Fibroblast of the conjunctiva (primary cell): Measurements from ENCODE around the gene PDCD11.
A peak's percentile ranks its signal among the peaks of the same experiment; 100 is the strongest.
"Not testable (repeated sequence)": the region's sequence is repeated elsewhere in the genome, so short reads cannot be mapped to it uniquely, and the experiment has no call there.

Experiments
- DNase-seq: peaks from one replicate; pipeline ENCODE4 v3.0.0-alpha.2; 2010; ENCODE audit warnings: low read depth

The PDCD11 gene, protein sequence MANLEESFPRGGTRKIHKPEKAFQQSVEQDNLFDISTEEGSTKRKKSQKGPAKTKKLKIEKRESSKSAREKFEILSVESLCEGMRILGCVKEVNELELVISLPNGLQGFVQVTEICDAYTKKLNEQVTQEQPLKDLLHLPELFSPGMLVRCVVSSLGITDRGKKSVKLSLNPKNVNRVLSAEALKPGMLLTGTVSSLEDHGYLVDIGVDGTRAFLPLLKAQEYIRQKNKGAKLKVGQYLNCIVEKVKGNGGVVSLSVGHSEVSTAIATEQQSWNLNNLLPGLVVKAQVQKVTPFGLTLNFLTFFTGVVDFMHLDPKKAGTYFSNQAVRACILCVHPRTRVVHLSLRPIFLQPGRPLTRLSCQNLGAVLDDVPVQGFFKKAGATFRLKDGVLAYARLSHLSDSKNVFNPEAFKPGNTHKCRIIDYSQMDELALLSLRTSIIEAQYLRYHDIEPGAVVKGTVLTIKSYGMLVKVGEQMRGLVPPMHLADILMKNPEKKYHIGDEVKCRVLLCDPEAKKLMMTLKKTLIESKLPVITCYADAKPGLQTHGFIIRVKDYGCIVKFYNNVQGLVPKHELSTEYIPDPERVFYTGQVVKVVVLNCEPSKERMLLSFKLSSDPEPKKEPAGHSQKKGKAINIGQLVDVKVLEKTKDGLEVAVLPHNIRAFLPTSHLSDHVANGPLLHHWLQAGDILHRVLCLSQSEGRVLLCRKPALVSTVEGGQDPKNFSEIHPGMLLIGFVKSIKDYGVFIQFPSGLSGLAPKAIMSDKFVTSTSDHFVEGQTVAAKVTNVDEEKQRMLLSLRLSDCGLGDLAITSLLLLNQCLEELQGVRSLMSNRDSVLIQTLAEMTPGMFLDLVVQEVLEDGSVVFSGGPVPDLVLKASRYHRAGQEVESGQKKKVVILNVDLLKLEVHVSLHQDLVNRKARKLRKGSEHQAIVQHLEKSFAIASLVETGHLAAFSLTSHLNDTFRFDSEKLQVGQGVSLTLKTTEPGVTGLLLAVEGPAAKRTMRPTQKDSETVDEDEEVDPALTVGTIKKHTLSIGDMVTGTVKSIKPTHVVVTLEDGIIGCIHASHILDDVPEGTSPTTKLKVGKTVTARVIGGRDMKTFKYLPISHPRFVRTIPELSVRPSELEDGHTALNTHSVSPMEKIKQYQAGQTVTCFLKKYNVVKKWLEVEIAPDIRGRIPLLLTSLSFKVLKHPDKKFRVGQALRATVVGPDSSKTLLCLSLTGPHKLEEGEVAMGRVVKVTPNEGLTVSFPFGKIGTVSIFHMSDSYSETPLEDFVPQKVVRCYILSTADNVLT (N-terminal part only)

GRCh38 chr10:103396067-103396788 is at the start of gene PDCD11, which contains the start of gene ATP5MK:
PDCD11 (plus strand) TSS chr10:103396626; CDS start chr10:103398427, 1,801 bp downstream.
ATP5MK (minus strand) TSS chr10:103396475; CDS start chr10:103392457, 4,018 bp downstream.
- DNase-seq, result peak; percentile 94

DNA sequence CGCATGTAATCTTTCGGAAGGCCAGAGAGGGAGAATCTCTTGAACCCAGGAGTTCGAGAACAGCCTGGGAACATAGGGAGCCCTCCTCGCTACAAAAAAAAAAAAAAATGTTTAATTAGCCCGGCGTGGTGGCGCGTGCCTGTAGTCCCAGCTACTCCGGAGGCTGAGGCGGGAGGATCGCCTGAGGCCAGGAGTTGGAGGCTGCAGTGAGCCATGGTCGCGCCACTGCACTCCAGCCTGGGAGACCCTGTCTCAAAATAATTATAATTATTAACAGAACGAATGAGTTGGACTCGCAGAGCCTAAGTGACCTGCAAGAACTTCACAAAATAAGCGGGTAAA is 46.3 kb upstream of the PDCD11 start:
- DNase-seq, result no peak

GRCh38 chr10:103350517-103351260 is 45.7 kb upstream of the PDCD11 start, which contains the start of gene PCGF6:
PCGF6 (minus strand) TSS chr10:103351140; CDS start chr10:103351066, 74 bp downstream.
- DNase-seq, result peak; percentile 54

DNA sequence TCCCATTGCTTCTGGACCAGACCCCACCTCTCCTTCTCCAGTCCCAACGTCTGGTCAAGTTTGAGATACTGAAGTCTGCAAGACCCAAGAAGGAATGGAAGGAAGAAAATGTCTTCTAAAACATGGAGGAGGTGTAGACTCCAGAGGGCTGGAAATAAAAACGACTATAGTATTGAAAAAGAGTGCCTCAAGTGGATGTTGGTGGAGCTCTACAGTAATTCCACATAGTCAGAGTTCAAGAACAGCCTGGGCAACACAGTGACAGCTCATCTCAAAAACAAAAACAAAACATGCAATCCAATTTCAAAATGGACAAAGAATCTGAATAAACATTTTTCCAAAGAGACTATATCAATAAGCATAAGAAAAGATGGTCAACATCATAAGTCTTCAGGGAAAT is 43.1 kb upstream of the PDCD11 start:
- no peak for DNase-seq

DNA sequence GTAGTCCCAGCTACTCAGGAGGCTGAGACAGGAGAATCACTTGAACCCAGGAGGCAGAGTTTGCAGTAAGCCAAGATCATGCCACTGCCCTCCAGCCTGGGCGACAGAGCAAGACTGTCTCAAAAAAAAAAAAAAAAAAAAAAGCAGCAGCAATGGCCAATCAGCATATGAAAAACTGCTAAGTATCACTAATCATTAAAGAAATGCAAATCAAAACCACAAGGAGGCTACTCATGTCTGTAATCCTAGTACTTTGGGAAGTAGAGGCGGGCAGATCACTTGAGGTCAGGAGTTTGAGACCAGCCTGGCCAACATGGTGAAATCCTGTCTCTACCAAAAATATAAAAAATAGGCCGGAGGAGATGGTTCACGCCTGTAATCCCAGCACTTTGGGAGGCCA is 41.9 kb upstream of the PDCD11 start:
- not testable (repeated sequence) for DNase-seq

GRCh38 chr10:103355906-103356599 is 40.4 kb upstream of the PDCD11 start:
- no peak for DNase-seq

DNA sequence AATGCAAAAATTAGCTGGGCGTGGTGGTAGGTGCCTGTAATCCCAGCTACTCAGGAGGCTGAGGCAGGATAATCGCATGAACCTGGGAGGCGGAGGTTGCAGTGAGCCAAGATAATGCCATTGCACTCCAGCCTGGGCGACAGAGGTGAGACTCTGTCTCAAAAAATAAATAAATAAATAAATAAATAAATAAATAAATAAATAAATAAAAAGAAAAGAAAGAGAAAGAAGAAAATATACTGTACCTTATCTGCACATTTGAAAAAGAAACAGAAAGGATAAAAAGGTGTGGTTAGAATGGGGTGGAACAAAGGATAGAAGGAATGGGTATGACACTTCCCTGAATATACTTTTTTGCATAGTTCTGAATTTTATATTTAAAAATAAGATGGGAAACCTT is 36.9 kb upstream of the PDCD11 start:
- DNase-seq, result not testable (repeated sequence)

GRCh38 chr10:103360791-103361190 is 35.6 kb upstream of the PDCD11 start:
- not testable (repeated sequence) for DNase-seq

- DNase-seq, result no peak
Observed at GRCh38 chr10:103367379-103367781, 29.0 kb upstream of the PDCD11 start.

GRCh38 chr10:103367782-103368518 is 28.5 kb upstream of the PDCD11 start, which contains the start of gene TAF5:
TAF5 (plus strand) TSS chr10:103367976; CDS start chr10:103367990, 14 bp downstream.
- peak; percentile 90 for DNase-seq

- DNase-seq, result no peak
Observed at GRCh38 chr10:103373544-103373943, 22.9 kb upstream of the PDCD11 start.

DNA sequence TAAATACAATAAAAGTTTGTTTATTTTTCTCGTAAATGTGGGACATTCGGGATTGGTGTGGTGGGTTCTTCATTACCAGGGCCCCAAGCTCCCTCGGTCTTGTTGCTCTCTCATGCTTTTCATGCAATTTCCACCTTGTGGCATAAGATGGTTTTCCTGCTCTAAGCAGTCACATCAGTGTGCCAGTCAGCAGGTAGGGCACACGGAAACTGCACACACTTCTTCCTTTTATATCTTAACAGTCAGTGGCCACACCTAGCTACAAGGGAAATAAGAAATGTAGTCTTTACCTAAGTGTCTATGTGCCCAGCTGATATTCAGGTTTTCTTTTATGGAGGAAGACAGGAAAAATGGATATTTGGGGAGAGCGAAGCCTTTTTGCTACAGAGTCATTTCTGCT is 22.2 kb upstream of the PDCD11 start:
- DNase-seq, result no peak

- DNase-seq, result no peak
Observed at GRCh38 chr10:103382769-103383168, 13.7 kb upstream of the PDCD11 start.

DNA sequence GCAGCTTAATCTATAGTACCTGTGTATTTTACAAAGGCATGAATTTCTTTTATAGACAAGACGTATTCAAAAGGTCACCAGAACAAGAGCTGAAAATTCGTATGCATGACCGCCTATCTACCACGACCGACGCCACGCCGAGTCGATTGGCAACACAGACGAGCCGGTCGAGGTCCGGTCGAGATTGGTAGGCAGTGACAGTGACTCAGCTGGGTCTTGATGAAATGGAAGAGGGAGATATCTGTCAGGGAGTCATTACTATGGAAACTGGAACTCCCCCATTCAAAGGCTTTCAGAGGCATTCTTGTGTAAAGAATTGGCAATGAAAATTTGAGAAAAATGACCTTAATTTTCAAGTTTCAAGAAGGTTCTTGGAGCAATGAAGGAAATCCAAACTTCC is 2.2 kb upstream of the PDCD11 start:
- no peak for DNase-seq

DNA sequence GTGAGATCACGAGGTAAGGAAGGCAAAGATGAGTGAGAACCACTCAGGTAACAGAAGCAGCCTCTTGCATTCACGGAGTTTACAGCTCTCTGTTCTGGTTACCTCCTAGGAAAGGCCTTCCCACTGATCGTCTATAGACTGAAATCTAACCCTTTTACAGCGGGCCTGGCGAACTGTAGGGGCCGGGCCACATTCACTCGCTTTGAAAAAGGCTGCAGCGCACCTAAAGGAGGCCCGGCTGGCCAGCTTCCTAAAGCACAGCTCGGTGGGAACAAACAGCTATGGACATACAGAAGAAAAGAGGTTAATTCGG is 716 bp upstream of the PDCD11 start:
- DNase-seq, result no peak

DNA sequence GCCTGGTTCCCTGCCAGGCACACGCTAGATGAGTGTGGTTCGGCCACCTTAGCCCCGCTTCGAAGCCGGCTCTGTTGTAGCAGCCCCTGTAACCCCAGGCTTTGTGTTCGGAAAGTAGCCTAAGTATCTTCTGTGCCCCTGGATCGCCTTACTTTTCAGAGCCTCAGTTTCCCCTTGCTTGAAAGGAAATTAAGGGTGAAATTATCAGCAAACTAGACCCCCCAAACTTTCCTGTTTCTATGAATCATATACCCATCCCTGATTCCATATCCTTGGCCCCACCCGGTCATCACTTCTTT is 312 bp downstream of the PDCD11 start:
- no peak for DNase-seq

DNA sequence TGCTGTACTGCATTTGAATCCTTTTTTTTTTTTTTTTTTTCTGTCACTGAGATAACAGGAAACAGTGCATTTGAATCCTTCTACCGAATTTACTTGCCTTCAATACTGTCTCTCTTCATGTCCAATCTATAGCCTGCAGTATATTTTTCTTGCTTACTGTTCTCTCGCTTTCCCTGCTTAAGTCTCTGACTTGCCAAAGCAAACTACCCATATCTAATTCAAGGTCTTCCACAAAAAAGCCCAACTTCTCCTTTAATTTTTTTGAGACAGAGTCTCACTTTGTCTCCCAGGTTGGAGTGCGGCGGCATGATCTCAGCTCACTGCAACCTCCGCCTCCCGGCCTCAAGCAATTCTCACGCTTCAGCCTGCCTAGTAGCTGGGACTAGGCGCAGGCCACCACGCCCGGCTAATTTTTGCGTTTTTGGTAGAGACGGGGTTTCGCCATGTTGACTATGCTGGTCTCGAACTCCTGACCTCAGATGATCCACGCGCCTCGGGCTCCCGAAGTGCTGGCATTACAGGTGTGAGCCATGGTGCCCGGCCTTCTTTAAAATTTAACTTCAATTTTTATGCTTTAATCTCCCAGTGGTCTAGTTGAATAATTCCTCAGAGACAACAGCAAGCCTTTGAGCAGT is 882 bp downstream of the PDCD11 start:
- no peak for DNase-seq

DNA sequence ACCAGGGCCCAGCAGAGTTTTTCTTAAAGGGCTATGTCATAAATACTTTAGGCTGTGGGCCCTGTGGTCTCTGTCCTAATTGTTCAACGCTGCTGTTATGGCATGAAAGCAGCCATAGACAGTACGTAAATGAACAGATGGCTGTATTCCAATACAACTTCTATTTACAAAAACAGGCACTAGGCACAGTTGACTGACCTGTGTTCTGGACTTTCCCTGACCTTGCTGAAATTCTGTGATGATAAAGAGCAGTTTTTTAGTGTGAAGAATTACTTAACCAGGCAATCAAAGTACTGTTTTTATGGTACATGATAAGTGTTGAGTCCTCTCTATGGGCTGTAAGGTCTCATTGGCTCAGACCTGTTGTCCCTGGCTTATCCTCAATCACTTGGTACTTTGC is 17.1 kb downstream of the PDCD11 start:
- DNase-seq, result no peak

- no peak for DNase-seq
Observed at GRCh38 chr10:103415581-103415980, 19.2 kb downstream of the PDCD11 start.
